ENCODE data around the gene MPZL3. TPM values are rescaled to one million over a fixed set of nuclear protein-coding genes. Genes with fewer than 3 reads are reported as not detected.
A peak's percentile ranks its signal among the peaks of the same experiment; 100 is the strongest.

Gene MPZL3, protein sequence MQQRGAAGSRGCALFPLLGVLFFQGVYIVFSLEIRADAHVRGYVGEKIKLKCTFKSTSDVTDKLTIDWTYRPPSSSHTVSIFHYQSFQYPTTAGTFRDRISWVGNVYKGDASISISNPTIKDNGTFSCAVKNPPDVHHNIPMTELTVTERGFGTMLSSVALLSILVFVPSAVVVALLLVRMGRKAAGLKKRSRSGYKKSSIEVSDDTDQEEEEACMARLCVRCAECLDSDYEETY
- polyA plus RNA-seq: 6.3 to 7.9 TPM (median 6.5 TPM) in 3 replicates
- 24.1 TPM for polyA plus RNA-seq (2011; ENCODE audit: low read depth)
- polyA plus RNA-seq (2011; cell fraction: cytosol; rRNA removed): 3.1 and 6.0 TPM in 2 replicates
- polyA plus RNA-seq (2011; cell fraction: nucleus; rRNA removed): 9.7 and 13.9 TPM in 2 replicates
- polyA plus RNA-seq (2012; ENCODE audit: low replicate concordance): 6.6 and 40.8 TPM in 2 replicates
- polyA minus RNA-seq: 7.3 to 24.1 TPM (median 20.5 TPM) in 3 replicates
- polyA minus RNA-seq (2011; cell fraction: cytosol; rRNA and poly(A)+ RNA removed): 5.9 TPM
- polyA minus RNA-seq (2011; cell fraction: nucleus; rRNA and poly(A)+ RNA removed): 16.0 and 23.6 TPM in 2 replicates

- Histone ChIP-seq H3K4me2 (ENCODE audit: control insufficient read depth, extremely low read depth, insufficient read depth, low read depth, low read length) (peak within 1 kb of the TSS; percentile 84), H3K9me1 (ENCODE audit: control insufficient read depth, extremely low read depth, insufficient read depth, low read length) (no peaks in the 10 kb centered on the region), H3K9me3 (ENCODE audit: control insufficient read depth, low read depth, low read length) (no peaks in the 10 kb centered on the region), H3K27me3 (ENCODE audit: control insufficient read depth, extremely low read depth, insufficient read depth, low read length) (no peaks in the 10 kb centered on the region), H3K9ac (ENCODE audit: control insufficient read depth, extremely low read depth, insufficient read depth, low read length) (peak within 1 kb of the TSS; percentile 98), H3K27ac (ENCODE audit: control insufficient read depth, insufficient read depth, low read length) (peak within 1 kb of the TSS; percentile 99), H2AFZ (ENCODE audit: control insufficient read depth, low read length) (peak within 1 kb of the TSS; percentile 94), H3K4me3 (ENCODE audit: control insufficient read depth in 2 of 3, extremely low read depth in 1 of 3, insufficient read depth in 2 of 3, low read depth in 1 of 3, low read length in 3 of 3) (peak within 1 kb of the TSS; percentile 71 to 97 (median 97)), H3K36me3 (ENCODE audit: control insufficient read depth in 2 of 2, extremely low read depth in 1 of 2, insufficient read depth in 2 of 2, low read length in 2 of 2) (peaks cover 2 to 12% of the 10 kb centered on the region in 2 experiments), H3K79me2 (ENCODE audit: control insufficient read depth, insufficient read depth, low read length) (peaks cover 9% of the 10 kb centered on the region), H3K4me1 (ENCODE audit: control insufficient read depth, extremely low read depth, insufficient read depth, low read length) (peaks cover 11% of the 10 kb centered on the region), H4K20me1 (ENCODE audit: control insufficient read depth, extremely low read depth, insufficient read depth, low read length) (no peaks in the 10 kb centered on the region)
- DNase-seq (ENCODE audit: low read depth, low spot score): peak; percentile 98
- TF ChIP-seq CTCF (optimal IDR thresholded peaks at IDR 0.05 in 1 of 3, IDR thresholded peaks at IDR 0.05 in 1 of 3, conservative IDR thresholded peaks at IDR 0.05 in 1 of 3; ENCODE audit: extremely low read depth in 1 of 3, insufficient read depth in 2 of 3, low read length in 3 of 3) (peak in 1 of 3 experiments; percentile 8), EZH2 (IDR thresholded peaks at IDR 0.05; ENCODE audit: low read length) (no peak)
- dilution Hi-C loops (cut with MboI; ENCODE audit: extremely low pct_ligation_motif_present, low sequenced_read_pairs): no loop called here
- FAIRE-seq: peak; percentile 98
These were observed at the start of gene MPZL3 for GRCh38 chr11:118251858-118252652. MPZL3 (minus strand) TSS chr11:118252365; CDS start chr11:118252294, 71 bp downstream.

DNA sequence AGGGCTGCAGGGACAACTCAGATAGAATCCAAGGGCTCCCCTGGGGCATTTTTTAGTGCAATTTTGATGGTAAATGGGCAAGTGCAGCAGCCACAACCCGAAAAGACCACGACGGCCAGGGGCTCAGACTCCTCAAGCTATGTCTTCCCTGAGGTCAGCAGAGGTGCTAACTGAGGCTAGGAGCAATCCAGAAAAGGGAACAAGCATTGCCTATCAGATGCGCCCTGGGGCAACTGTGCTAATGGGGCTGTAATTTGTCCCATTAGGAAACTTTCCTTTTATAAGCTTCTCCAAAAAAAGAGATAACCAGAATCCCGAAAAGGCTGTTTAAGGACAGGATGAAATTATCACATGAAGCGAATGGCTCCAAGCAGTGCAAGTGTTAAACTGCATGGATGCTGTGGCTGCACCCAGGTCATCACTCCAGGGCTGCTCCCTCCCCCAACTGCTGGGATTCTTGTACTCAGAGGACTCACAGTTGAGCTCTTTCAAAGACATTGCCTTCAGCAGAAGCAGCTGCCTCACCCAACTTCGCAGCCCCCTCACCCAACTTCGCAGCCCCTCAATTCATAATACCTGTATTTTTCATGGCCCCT lies 49.5 kb upstream of the MPZL3 start:
- Histone ChIP-seq H3K4me1 (ENCODE audit: control insufficient read depth, extremely low read depth, insufficient read depth, low read length) (no peaks in the 10 kb centered on the region), H3K36me3 (ENCODE audit: control insufficient read depth in 2 of 2, extremely low read depth in 1 of 2, insufficient read depth in 2 of 2, low read length in 2 of 2) (no peaks in the 10 kb centered on the region), H3K9me1 (ENCODE audit: control insufficient read depth, extremely low read depth, insufficient read depth, low read length) (no peaks in the 10 kb centered on the region), H3K27ac (ENCODE audit: control insufficient read depth, insufficient read depth, low read length) (no peak overlapping the region), H3K4me3 (ENCODE audit: control insufficient read depth in 2 of 3, extremely low read depth in 1 of 3, insufficient read depth in 2 of 3, low read depth in 1 of 3, low read length in 3 of 3) (no peak overlapping the region), H4K20me1 (ENCODE audit: control insufficient read depth, extremely low read depth, insufficient read depth, low read length) (no peaks in the 10 kb centered on the region), H3K9ac (ENCODE audit: control insufficient read depth, extremely low read depth, insufficient read depth, low read length) (no peak overlapping the region), H2AFZ (ENCODE audit: control insufficient read depth, low read length) (no peak overlapping the region), H3K9me3 (ENCODE audit: control insufficient read depth, low read depth, low read length) (no peaks in the 10 kb centered on the region), H3K27me3 (ENCODE audit: control insufficient read depth, extremely low read depth, insufficient read depth, low read length) (peaks cover 5% of the 10 kb centered on the region), H3K79me2 (ENCODE audit: control insufficient read depth, insufficient read depth, low read length) (no peaks in the 10 kb centered on the region), H3K4me2 (ENCODE audit: control insufficient read depth, extremely low read depth, insufficient read depth, low read depth, low read length) (no peak overlapping the region)
- FAIRE-seq (no peak), DNase-seq (ENCODE audit: low read depth, low spot score) (no peak)
- no peak for TF ChIP-seq EZH2 (IDR thresholded peaks at IDR 0.05; ENCODE audit: low read length)
- no peak for TF ChIP-seq CTCF (optimal IDR thresholded peaks at IDR 0.05 in 1 of 3, IDR thresholded peaks at IDR 0.05 in 1 of 3, conservative IDR thresholded peaks at IDR 0.05 in 1 of 3; ENCODE audit: extremely low read depth in 1 of 3, insufficient read depth in 2 of 3, low read length in 3 of 3)
- dilution Hi-C loops (cut with MboI; ENCODE audit: extremely low pct_ligation_motif_present, low sequenced_read_pairs): no loop called here

Measured in keratinocyte (primary cell).